ENCODE data around the gene VTI1A. TPM values are rescaled to one million over a fixed set of nuclear protein-coding genes. Genes with fewer than 3 reads are reported as not detected.

The VTI1A gene
- total and polyA plus RNA-seq, 2 of the 8 experiments (the other 6 are each of a cell fraction or from before 2014, with no cell fraction given) = 6.0 to 20.0 TPM

DNA sequence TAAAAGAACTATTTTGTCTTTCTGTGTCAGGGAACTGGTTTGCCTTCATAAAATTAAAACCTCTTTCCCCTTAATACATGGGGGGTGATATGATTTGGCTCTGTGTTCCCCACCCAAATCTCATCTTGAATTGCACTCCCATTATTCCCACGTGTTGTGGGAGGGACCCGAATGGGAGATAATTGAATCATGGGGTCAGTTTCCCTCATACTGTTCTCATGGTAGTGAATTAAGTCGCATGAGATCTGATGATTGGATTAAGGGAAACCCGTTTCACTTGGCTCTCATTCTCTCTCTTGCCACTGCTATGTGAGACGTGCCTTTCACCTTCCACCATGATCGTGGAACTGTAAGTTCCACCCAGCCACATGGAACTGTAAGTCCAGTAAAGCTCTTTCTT is 142.1 kb downstream of the VTI1A start:
- Histone ChIP-seq H3K27ac (ENCODE audit: low read depth, low read length) (no peak overlapping the region), H3K27me3 (replicated peaks in 1 of 4; ENCODE audit: control insufficient read depth in 3 of 4, extremely low read depth in 1 of 4, insufficient read depth in 3 of 4, low read length in 3 of 4) (no peaks in the 10 kb centered on the region), H2AK5ac (ENCODE audit: low read depth, low read length) (no peak overlapping the region), H3K4me1 (replicated peaks in 1 of 4; ENCODE audit: control insufficient read depth in 3 of 4, insufficient read depth in 4 of 4, low read length in 3 of 4) (peaks cover 0 to 3% (median 0%) of the 10 kb centered on the region in 4 experiments; a peak in 1 of 7 replicates), H2BK120ac (replicated peaks; ENCODE audit: low read depth, low read length) (no peak overlapping the region), H3K9me3 (ENCODE audit: insufficient read depth in 2 of 2, low read depth in 1 of 2, low read length in 1 of 2) (no peaks in the 10 kb centered on the region), H4K20me1 (replicated peaks in 1 of 2; ENCODE audit: control insufficient read depth in 1 of 2, insufficient read depth in 2 of 2, low read length in 2 of 2) (no peaks in the 10 kb centered on the region), H3K4ac (replicated peaks; ENCODE audit: insufficient read length, low read depth, low read length) (no peak overlapping the region), H3K36me3 (ENCODE audit: control insufficient read depth in 2 of 4, insufficient read depth in 4 of 4, low read length in 3 of 4) (no peaks in the 10 kb centered on the region), H3K79me1 (ENCODE audit: low read depth, low read length) (no peaks in the 10 kb centered on the region), H3K9ac (replicated peaks in 1 of 4; ENCODE audit: extremely low read depth in 1 of 4, low read depth in 3 of 4, low read length in 3 of 4) (no peak overlapping the region), H3K23ac (ENCODE audit: insufficient read length) (no peak overlapping the region), H3K79me2 (ENCODE audit: control insufficient read depth in 1 of 2, insufficient read depth in 2 of 2, low read length in 2 of 2) (no peaks in the 10 kb centered on the region), H3K4me2 (ENCODE audit: insufficient read depth in 1 of 2, low read depth in 2 of 2, low read length in 2 of 2) (no peak overlapping the region), H2AFZ (ENCODE audit: low read length) (no peak overlapping the region), H2BK20ac (ENCODE audit: low read length) (no peak overlapping the region), H3K56ac (replicated peaks; ENCODE audit: insufficient read length, low read depth, low read length) (no peak overlapping the region), H4K5ac (ENCODE audit: insufficient read length, low read depth, low read length) (no peak overlapping the region), H3K4me3 (ENCODE audit: extremely low read depth in 1 of 4, insufficient read depth in 2 of 4, low read depth in 3 of 4, low read length in 4 of 4) (no peak overlapping the region), H4K91ac (replicated peaks; ENCODE audit: insufficient read length, low read length) (no peak overlapping the region), H4K8ac (ENCODE audit: extremely low read depth, insufficient read depth, low read length) (no peak overlapping the region), H2BK15ac (ENCODE audit: low read length) (no peak overlapping the region), H2BK5ac (ENCODE audit: low read depth, low read length) (no peak overlapping the region), H3K14ac (ENCODE audit: insufficient read length) (no peak overlapping the region), H3K23me2 (ENCODE audit: low read depth, low read length) (no peaks in the 10 kb centered on the region), H2BK12ac (ENCODE audit: low read depth, low read length) (no peak overlapping the region; the same call in 1 of the 2 replicates), H3K18ac (ENCODE audit: extremely low read depth, low read length) (no peak overlapping the region)
- ChIA-PET CTCF (ENCODE audit: partially characterized antibody) (interaction anchor here (0.8 to 1.2 kb wide), 3 partner anchors 117 to 627 kb away, joined by 3 to 6 read pairs (median 4); no protein-coding TSS in a partner anchor), POLR2A (ENCODE audit: partially characterized antibody) (interaction anchor here (1.1 to 1.2 kb wide), 2 partner anchors 10 to 67 kb away, joined by 3 to 4 read pairs; no protein-coding TSS in a partner anchor)
- DNase-seq (ENCODE audit: low read depth in 1 of 2, low spot score in 2 of 2) = no peak
- TF ChIP-seq TAF1 (IDR thresholded peaks at IDR 0.05; ENCODE audit: low read depth, low read length) (no peak), SIX5 (IDR thresholded peaks at IDR 0.05; ENCODE audit: low read depth, low read length) (no peak), SIRT6 (IDR thresholded peaks at IDR 0.05; ENCODE audit: low read length) (no peak), KDM5A (IDR thresholded peaks at IDR 0.05; ENCODE audit: low read length) (no peak), JUND (IDR thresholded peaks at IDR 0.05; ENCODE audit: low read length) (no peak), NRF1 (IDR thresholded peaks at IDR 0.05; ENCODE audit: low read depth, low read length) (no peak), CBX8 (IDR thresholded peaks at IDR 0.05; ENCODE audit: borderline replicate concordance, low read depth, low read length) (no peak), CHD1 (IDR thresholded peaks at IDR 0.05; ENCODE audit: low read depth, low read length) (no peak), CEBPB (IDR thresholded peaks at IDR 0.05; ENCODE audit: low read depth, low read length) (no peak), TEAD4 (IDR thresholded peaks at IDR 0.05; ENCODE audit: low read depth, low read length) (no peak), HDAC2 (IDR thresholded peaks at IDR 0.05; ENCODE audit: borderline replicate concordance in 1 of 2, low read depth in 2 of 2, low read length in 2 of 2) (no peak), YY1 (IDR thresholded peaks at IDR 0.05; ENCODE audit: low read depth, low read length) (no peak)
- TF ChIP-seq, protein P1, sequence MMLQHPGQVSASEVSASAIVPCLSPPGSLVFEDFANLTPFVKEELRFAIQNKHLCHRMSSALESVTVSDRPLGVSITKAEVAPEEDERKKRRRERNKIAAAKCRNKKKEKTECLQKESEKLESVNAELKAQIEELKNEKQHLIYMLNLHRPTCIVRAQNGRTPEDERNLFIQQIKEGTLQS (IDR thresholded peaks at IDR 0.05; ENCODE audit: insufficient read depth, low read depth, low read length) = no peak
- no peak for FAIRE-seq
- WGBS, 2 experiments (ENCODE audit: extremely low coverage in 1 of 2, insufficient coverage in 1 of 2, insufficient read length in 1 of 2, insufficient replicate concordance in 2 of 2, low coverage in 1 of 2, low lambda C conversion rate in 2 of 2, missing lambda C conversion rate in 1 of 2) = 81% methylated on average over 6 of the region's 6 CpGs; no CpG with 5 or more reads in 1 of the 2 experiments
